Sigmoid colon (tissue), 7 donors: ENCODE results near the gene NODAL. TPM values are rescaled to one million over a fixed set of nuclear protein-coding genes. Genes with fewer than 3 reads are reported as not detected.

Source experiments
- DNase-seq: peaks from one replicate; pipeline ENCODE4 v3.0.0-alpha.2; 2019
- H3K27ac ChIP-seq, 4 donors: fragments of 200-600 bp; sonication (generic); one replicate each; pipeline ENCODE4 v1.5.1; 2016 to 2019; ENCODE audit warnings: mild to moderate bottlenecking in 1 of 4
- H3K27me3 ChIP-seq, 3 donors: fragments of 200-600 bp; sonication (generic); one replicate each; pipeline ENCODE4 v1.5.1; 2019; ENCODE audit warnings: mild to moderate bottlenecking in 1 of 3
- H3K36me3 ChIP-seq, 4 donors: fragments of 200-600 bp; sonication (generic); one replicate each; pipeline ENCODE4 v1.5.1; 2016 to 2019
- H3K4me1 ChIP-seq, 4 donors: fragments of 200-600 bp; sonication (generic); one replicate each; pipeline ENCODE4 v1.5.1; 2017 to 2019
- H3K4me3 ChIP-seq, 4 donors: fragments of 200-600 bp; sonication (generic); one replicate each; pipeline ENCODE4 v1.5.1; 2017 to 2019; ENCODE audit warnings: mild to moderate bottlenecking in 2 of 4, moderate library complexity in 1 of 4
- H3K9me3 ChIP-seq, 4 donors: fragments of 200-600 bp in 3 of 4; sonication (generic) in 3 of 4; one replicate each; pipeline versions ENCODE4 v1.5.1 to v1.6.1; 2013 to 2019
- CTCF ChIP-seq, 4 experiments: fragments of 450-650 bp in 3 of 4; fragments of 200-600 bp in 1 of 4; IDR thresholded peaks; one replicate each; pipeline ENCODE4 v1.5.1; 2016 to 2019; ENCODE audit warnings: antibody characterized with exemption in 4 of 4, mild to moderate bottlenecking in 3 of 4, moderate library complexity in 2 of 4
- EP300 ChIP-seq, 4 donors: sonication (generic); formaldehyde crosslinking; IDR thresholded peaks; one replicate each; pipeline ENCODE4 v1.6.1; 2017; ENCODE audit warnings: antibody characterized with exemption in 4 of 4
- POLR2A ChIP-seq, 2 donors: fragments of 450-650 bp; IDR thresholded peaks; one replicate each; pipeline ENCODE4 v1.6.1; 2016; ENCODE audit warnings: antibody characterized with exemption in 2 of 2, mild to moderate bottlenecking in 2 of 2, moderate library complexity in 2 of 2
- POLR2AphosphoS5 ChIP-seq, 4 donors: sonication (generic); formaldehyde crosslinking; IDR thresholded peaks; one replicate each; pipeline ENCODE4 v1.6.1; 2017; ENCODE audit warnings: antibody characterized with exemption in 4 of 4
- WGBS, 2 donors: extraction: QIAGEN DNeasy Blood & Tissue Kit; methylation state at CpG; one replicate each; pipeline ENCODE4 v1.1.7; 2013; 5-methylcytosine and 5-hydroxymethylcytosine counted together
- intact Hi-C: fragments of 100-400 bp; cut with DNase I; formaldehyde crosslinking; loops from one replicate; pipeline ENCODE4 v1.15.1; 2023
- polyA plus RNA-seq, 3 donors: library from polyadenylated mRNA; stranded (reverse); fragments of 200-250 nt; gene quantifications; one replicate each; pipeline ENCODE4 v1.2.3, GENCODE V29; 2013
- total RNA-seq, 4 donors: library from RNA; depleted of rRNA; stranded (reverse); fragments of >200 nt; gene quantifications; one replicate each; pipeline ENCODE4 v1.1.0, GENCODE V29; 2016
- donor health status: healthy with polysubstance abuse.
- donor health status: Bipolar disorder and iron deficiency.
- donor health status: healthy.

NODAL gene
- total and polyA plus RNA-seq, 7 donors: not detected

GRCh38 chr10:70403483-70404035, 37.9 kb downstream of the NODAL start:
- H3K4me3 ChIP-seq: peak overlapping the region; percentile 88 to 92 (median 88)
- TF ChIP-seq CTCF (IDR thresholded peaks at IDR 0.05) (no peak), EP300 (IDR thresholded peaks at IDR 0.05) (no peak), POLR2A (IDR thresholded peaks at IDR 0.05) (no peak), POLR2AphosphoS5 (IDR thresholded peaks at IDR 0.05) (no peak)
- H3K36me3 ChIP-seq: no peaks in the 10 kb centered on the region
- intact Hi-C loops: loop anchor here (2.0 to 10.0 kb wide), 3 partner anchors 21 to 811 kb away; partner anchors contain the start of genes LRRC20 and UNC5B
- H3K27ac ChIP-seq: peak overlapping the region; percentile 99 to 100 (median 100)
- H3K4me1 ChIP-seq: peaks cover 0 to 32% (median 23%) of the 10 kb centered on the region in 4 donors
- WGBS, 2 donors: 1 to 6% methylated on average over 12 of the region's 12 CpGs
- H3K9me3 ChIP-seq: no peaks in the 10 kb centered on the region
- no peak for DNase-seq
- H3K27me3 ChIP-seq: no peaks in the 10 kb centered on the region

GRCh38 chr10:70399177-70399576, 42.3 kb downstream of the NODAL start:
- peak; percentile 22 for DNase-seq
- Histone ChIP-seq H3K9me3 (no peaks in the 10 kb centered on the region), H3K36me3 (no peaks in the 10 kb centered on the region), H3K4me3 (no peak overlapping the region), H3K27ac (no peak overlapping the region), H3K27me3 (no peaks in the 10 kb centered on the region), H3K4me1 (peaks cover 0 to 7% (median 3%) of the 10 kb centered on the region in 4 donors)
- TF ChIP-seq POLR2AphosphoS5 (IDR thresholded peaks at IDR 0.05) (no peak), POLR2A (IDR thresholded peaks at IDR 0.05) (no peak), CTCF (IDR thresholded peaks at IDR 0.05) (no peak), EP300 (IDR thresholded peaks at IDR 0.05) (no peak)
- intact Hi-C loops: no loop called here
- 94% methylated on average over 3 of the region's 3 CpGs for WGBS, 2 donors

GRCh38 chr10:70396140-70396539, 45.3 kb downstream of the NODAL start:
- Histone ChIP-seq H3K36me3 (no peaks in the 10 kb centered on the region), H3K27me3 (no peaks in the 10 kb centered on the region), H3K4me1 (no peaks in the 10 kb centered on the region), H3K4me3 (no peak overlapping the region), H3K9me3 (no peaks in the 10 kb centered on the region), H3K27ac (no peak overlapping the region)
- DNase-seq: no peak
- 89 to 90% methylated on average over 1 of the region's 1 CpG for WGBS, 2 donors
- intact Hi-C loops: no loop called here
- TF ChIP-seq EP300 (IDR thresholded peaks at IDR 0.05) (no peak), POLR2AphosphoS5 (IDR thresholded peaks at IDR 0.05) (no peak), POLR2A (IDR thresholded peaks at IDR 0.05) (no peak), CTCF (IDR thresholded peaks at IDR 0.05) (no peak)

GRCh38 chr10:70391654-70392053, 49.8 kb downstream of the NODAL start:
- no peak overlapping the region for H3K4me3 ChIP-seq
- intact Hi-C loops: no loop called here
- no peaks in the 10 kb centered on the region for H3K9me3 ChIP-seq
- no peaks in the 10 kb centered on the region for H3K36me3 ChIP-seq
- DNase-seq: no peak
- no peak overlapping the region for H3K27ac ChIP-seq
- TF ChIP-seq CTCF (IDR thresholded peaks at IDR 0.05) (no peak), POLR2AphosphoS5 (IDR thresholded peaks at IDR 0.05) (no peak), EP300 (IDR thresholded peaks at IDR 0.05) (no peak), POLR2A (IDR thresholded peaks at IDR 0.05) (no peak)
- H3K4me1 ChIP-seq: no peaks in the 10 kb centered on the region
- H3K27me3 ChIP-seq: no peaks in the 10 kb centered on the region
- 29 to 59% methylated on average over 4 of the region's 4 CpGs for WGBS, 2 donors

Other genes with a start within 250 kb of the NODAL start
- 10 to 100 TPM; 51.2 to 99.5 (median 70.6) TPM for gene PPA1, start 208.3 kb downstream of the NODAL start, total RNA-seq
- 100 to 1,000 TPM; 179 to 273 (median 179) TPM for gene PPA1, start 208.3 kb downstream of the NODAL start, polyA plus RNA-seq
- gene NPFFR1, start 157.7 kb downstream of the NODAL start, total RNA-seq: under 1 TPM in 2 of 4 donors, not detected in 2; under 0.01 TPM
- under 1 TPM in 1 of 3 donors, not detected in 2; 0.44 TPM for gene NPFFR1, start 157.7 kb downstream of the NODAL start, polyA plus RNA-seq
- 10 to 100 TPM in 3 of 4 donors, 1 to 10 TPM in 1; 9.9 to 22.4 (median 18.7) TPM for gene LRRC20, start 59.1 kb downstream of the NODAL start, total RNA-seq
- 10 to 100 TPM in 1 of 3 donors, 1 to 10 TPM in 2; 1.2 to 12.2 (median 3.2) TPM for gene LRRC20, start 59.1 kb downstream of the NODAL start, polyA plus RNA-seq
- 10 to 100 TPM; 67.1 to 76.0 (median 72.6) TPM for gene EIF4EBP2, start 37.5 kb downstream of the NODAL start, total RNA-seq
- gene EIF4EBP2, start 37.5 kb downstream of the NODAL start, polyA plus RNA-seq: 100 to 1,000 TPM in 1 of 3 donors, 10 to 100 TPM in 2; 34.7 to 102 (median 76.3) TPM
- 10 to 100 TPM; 13.9 to 33.8 (median 18.8) TPM for gene PALD1, start 37.1 kb upstream of the NODAL start, total RNA-seq
- gene PALD1, start 37.1 kb upstream of the NODAL start, polyA plus RNA-seq: 1 to 10 TPM; 1.8 to 6.2 (median 1.8) TPM
- 1 to 10 TPM in 2 of 4 donors, under 1 TPM in 2; 0.16 to 2.8 (median 1.0) TPM for gene PRF1, start 161.1 kb upstream of the NODAL start, total RNA-seq
- 1 to 10 TPM in 2 of 3 donors, not detected in 1; 1.6 to 5.0 TPM for gene PRF1, start 161.1 kb upstream of the NODAL start, polyA plus RNA-seq
- gene ADAMTS14, start 230.8 kb upstream of the NODAL start, total RNA-seq: 1 to 10 TPM in 1 of 4 donors, under 1 TPM in 2, not detected in 1; under 0.01 to 1.1 (median 0.41) TPM
- gene ADAMTS14, start 230.8 kb upstream of the NODAL start, polyA plus RNA-seq: under 1 TPM; 0.23 to 0.99 (median 0.60) TPM